OCI-LY3 (cell line): ENCODE results near the gene SPDYC.

ENCODE experiments used
- CTCF ChIP-seq: fragments of 200-600, 300-600 bp; sonication (generic); IDR thresholded peaks from 2 replicates; pipeline ENCODE4 v1.5.1; 2014; ENCODE audit warnings: antibody characterized with exemption, low read length, low read depth
- EZH2phosphoT487 ChIP-seq: fragments of 200-600 bp; shearing (Covaris generic); IDR thresholded peaks from 2 replicates; pipeline ENCODE4 v1.6.1; 2018; ENCODE audit warnings: antibody characterized with exemption, mixed run types, low read depth

- TF ChIP-seq CTCF = no peak
- TF ChIP-seq EZH2phosphoT487 = no peak
Measured at GRCh38 chr11:65125197-65126056, 44.6 kb upstream of the SPDYC start.
